ENCODE measurements around the gene PML.
A peak's percentile ranks its signal among the peaks of the same experiment; 100 is the strongest.
"Not testable (repeated sequence)": the region's sequence is repeated elsewhere in the genome, so short reads cannot be mapped to it uniquely, and the experiment has no call there.

The PML gene

GRCh38 chr15:74064822-74065221 is 70.3 kb downstream of the PML start:
- DNase-seq (ENCODE audit: extremely low read depth, low read depth); H3K4me3 ChIP-seq (replicated peaks; ENCODE audit: low read depth, low read length): not testable (repeated sequence)

- TF ChIP-seq CTCF (IDR thresholded peaks at IDR 0.05; ENCODE audit: low read depth, low read length, missing control alignments), result peak; percentile 36
- H3K4me3 ChIP-seq (replicated peaks; ENCODE audit: low read depth, low read length); DNase-seq (ENCODE audit: extremely low read depth, low read depth): not testable (repeated sequence)
Measured at GRCh38 chr15:74065684-74066411, 71.3 kb downstream of the PML start.

- DNase-seq (ENCODE audit: extremely low read depth, low read depth); H3K4me3 ChIP-seq (replicated peaks; ENCODE audit: low read depth, low read length): not testable (repeated sequence)
Measured at GRCh38 chr15:74071645-74072044, 77.1 kb downstream of the PML start.

- not testable (repeated sequence) for H3K4me3 ChIP-seq (replicated peaks; ENCODE audit: low read depth, low read length); DNase-seq (ENCODE audit: extremely low read depth, low read depth)
Measured at GRCh38 chr15:74072132-74072531, 77.6 kb downstream of the PML start.

GRCh38 chr15:74072614-74073337 is 78.3 kb downstream of the PML start:
- H3K4me3 ChIP-seq (replicated peaks; ENCODE audit: low read depth, low read length); DNase-seq (ENCODE audit: extremely low read depth, low read depth): not testable (repeated sequence)

GRCh38 chr15:74075781-74076180 is 81.3 kb downstream of the PML start:
- not testable (repeated sequence) for DNase-seq (ENCODE audit: extremely low read depth, low read depth)

GRCh38 chr15:74082450-74082849 is 87.9 kb downstream of the PML start, which contains the start of gene GOLGA6A:
Gene GOLGA6A (minus strand): TSS chr15:74082550. CDS start chr15:74082509, 41 bp downstream.
- H3K4me3 ChIP-seq (replicated peaks; ENCODE audit: low read depth, low read length); DNase-seq (ENCODE audit: extremely low read depth, low read depth): not testable (repeated sequence)

More at GRCh38 chr15:74075781-74076180, 81.3 kb downstream of the PML start:
- H3K4me3 ChIP-seq (replicated peaks; ENCODE audit: low read depth, low read length), result not testable (repeated sequence)

- DNase-seq (ENCODE audit: extremely low read depth, low read depth); H3K4me3 ChIP-seq (replicated peaks; ENCODE audit: low read depth, low read length): not testable (repeated sequence)
Measured at GRCh38 chr15:74094567-74094966, 100.1 kb downstream of the PML start.

- DNase-seq (ENCODE audit: extremely low read depth, low read depth); H3K4me3 ChIP-seq (replicated peaks; ENCODE audit: low read depth, low read length): not testable (repeated sequence)
Measured at GRCh38 chr15:74095610-74096009, 101.1 kb downstream of the PML start.

GRCh38 chr15:74096753-74097474 is 102.4 kb downstream of the PML start:
- not testable (repeated sequence) for H3K4me3 ChIP-seq (replicated peaks; ENCODE audit: low read depth, low read length); DNase-seq (ENCODE audit: extremely low read depth, low read depth)

Data from HFF-Myc (cell line).